Measurements from ENCODE around the gene FASTKD3. TPM values are rescaled to one million over a fixed set of nuclear protein-coding genes. Genes with fewer than 3 reads are reported as not detected.
A peak's percentile ranks its signal among the peaks of the same experiment; 100 is the strongest.

The FASTKD3 gene
- total RNA-seq, 4 donors from 2014 or later = 0.80 to 11.7 (median 8.0) TPM

GRCh38 chr5:7813576-7813975 lies 55.3 kb downstream of the FASTKD3 start:
- DNase-seq = no peak
- intact Hi-C loops (cut with DNase I; ENCODE audit: low total_unique reads) = no loop called here
- Histone ChIP-seq H3K4me3 (no peak overlapping the region), H3K4me1 (no peaks in the 10 kb centered on the region), H3K9me3 (no peaks in the 10 kb centered on the region), H3K36me3 (no peaks in the 10 kb centered on the region), H3K27ac (peak overlapping the region in 1 of 4 donors; percentile 47), H3K27me3 (no peaks in the 10 kb centered on the region)
- in situ Hi-C loops (cut with MboI; ENCODE audit: low pct_ligation_motif_present in 1 of 4, low pct_unique_long_range_greater_than_20kb in 1 of 4, low sequenced_read_pairs in 3 of 4) = no loop called here
- 74 to 78% methylated on average over 3 of the region's 3 CpGs for WGBS, 2 donors (ENCODE audit: low coverage in 1 of 2)
- TF ChIP-seq CTCF (IDR thresholded peaks at IDR 0.05) = no peak
- TF ChIP-seq POLR2AphosphoS5 (IDR thresholded peaks at IDR 0.05) = no peak
- TF ChIP-seq EP300 (IDR thresholded peaks at IDR 0.05; ENCODE audit: low read depth) = no peak
- TF ChIP-seq POLR2A (IDR thresholded peaks at IDR 0.05) = no peak

DNA sequence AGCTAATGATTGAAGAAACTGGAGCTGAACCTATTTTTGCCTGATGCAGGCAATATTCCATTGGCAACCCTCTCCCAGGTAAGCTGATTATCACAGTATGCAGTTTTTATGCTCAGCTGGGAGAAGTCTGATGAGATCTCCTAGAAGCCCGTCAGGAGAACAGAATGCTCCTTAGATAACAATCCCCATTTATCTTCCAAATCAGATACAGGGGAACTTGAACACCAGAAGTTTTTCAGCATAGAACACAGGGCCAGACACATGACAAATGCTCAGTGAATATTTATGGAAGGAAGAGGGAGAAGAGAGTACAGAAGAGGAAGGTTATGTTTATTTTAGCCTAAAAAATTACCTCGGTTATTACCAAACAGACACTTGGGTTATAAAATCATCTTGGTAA lies 55.8 kb downstream of the FASTKD3 start:
- Histone ChIP-seq H3K4me1 (no peaks in the 10 kb centered on the region), H3K36me3 (no peaks in the 10 kb centered on the region), H3K9me3 (no peaks in the 10 kb centered on the region), H3K27me3 (no peaks in the 10 kb centered on the region), H3K27ac (peak overlapping the region in 1 of 4 donors; percentile 47), H3K4me3 (no peak overlapping the region)
- no peak for DNase-seq
- in situ Hi-C loops (cut with MboI; ENCODE audit: low pct_ligation_motif_present in 1 of 4, low pct_unique_long_range_greater_than_20kb in 1 of 4, low sequenced_read_pairs in 3 of 4) = no loop called here
- intact Hi-C loops (cut with DNase I; ENCODE audit: low total_unique reads) = no loop called here
- TF ChIP-seq CTCF (IDR thresholded peaks at IDR 0.05) (no peak), EP300 (IDR thresholded peaks at IDR 0.05; ENCODE audit: low read depth) (no peak), POLR2A (IDR thresholded peaks at IDR 0.05) (no peak), POLR2AphosphoS5 (IDR thresholded peaks at IDR 0.05) (no peak)
- 22 to 30% methylated on average over 1 to 2 of the region's 2 CpGs for WGBS, 2 donors (ENCODE audit: low coverage in 1 of 2)

DNA sequence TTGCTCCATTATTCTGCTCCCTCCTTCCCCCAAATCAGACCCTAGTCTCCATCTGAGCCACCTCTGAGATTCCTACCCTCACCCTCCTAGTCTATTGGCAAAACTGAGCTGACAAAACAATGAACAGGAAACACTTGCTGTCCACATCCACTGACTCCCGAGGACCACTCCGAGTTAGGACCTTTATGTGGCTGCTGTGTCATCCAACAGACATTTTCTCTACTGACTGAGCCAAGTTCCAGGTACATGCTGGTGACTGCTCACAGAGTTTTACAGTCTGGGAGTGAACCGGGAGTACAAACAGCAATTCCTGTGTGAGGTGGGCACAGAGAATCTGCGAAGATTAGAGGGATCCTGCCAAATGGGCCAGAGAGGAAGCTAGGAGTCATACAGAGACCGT lies 57.1 kb downstream of the FASTKD3 start:
- TF ChIP-seq POLR2A (IDR thresholded peaks at IDR 0.05) (no peak), EP300 (IDR thresholded peaks at IDR 0.05; ENCODE audit: low read depth) (no peak), CTCF (IDR thresholded peaks at IDR 0.05) (no peak), POLR2AphosphoS5 (IDR thresholded peaks at IDR 0.05) (no peak)
- in situ Hi-C loops (cut with MboI; ENCODE audit: low pct_ligation_motif_present in 1 of 4, low pct_unique_long_range_greater_than_20kb in 1 of 4, low sequenced_read_pairs in 3 of 4) (no loop called here), intact Hi-C loops (cut with DNase I; ENCODE audit: low total_unique reads) (no loop called here)
- 25 to 41% methylated on average over 2 to 5 of the region's 5 CpGs for WGBS, 2 donors (ENCODE audit: low coverage in 1 of 2)
- no peaks in the 10 kb centered on the region for H3K9me3 ChIP-seq
- H3K4me1 ChIP-seq = no peaks in the 10 kb centered on the region
- no peak overlapping the region for H3K4me3 ChIP-seq
- no peaks in the 10 kb centered on the region for H3K27me3 ChIP-seq
- no peak for DNase-seq
- H3K27ac ChIP-seq = no peak overlapping the region
- H3K36me3 ChIP-seq = no peaks in the 10 kb centered on the region

Other genes with a start within 250 kb of the FASTKD3 start
- not detected for gene CFAP90, start 17.9 kb downstream of the FASTKD3 start, total RNA-seq
- gene MTRR, start 117 bp upstream of the FASTKD3 start, total RNA-seq = 100 to 1,000 TPM in 1 of 4 donors, 10 to 100 TPM in 3; 31.4 to 120 (median 43.4) TPM

Measured in transverse colon (tissue), 4 donors.